ENCODE data around the gene UFD1. TPM values are rescaled to one million over a fixed set of nuclear protein-coding genes. Genes with fewer than 3 reads are reported as not detected.

Gene UFD1
- polyA plus RNA-seq, 1 experiment: 135 TPM

DNA sequence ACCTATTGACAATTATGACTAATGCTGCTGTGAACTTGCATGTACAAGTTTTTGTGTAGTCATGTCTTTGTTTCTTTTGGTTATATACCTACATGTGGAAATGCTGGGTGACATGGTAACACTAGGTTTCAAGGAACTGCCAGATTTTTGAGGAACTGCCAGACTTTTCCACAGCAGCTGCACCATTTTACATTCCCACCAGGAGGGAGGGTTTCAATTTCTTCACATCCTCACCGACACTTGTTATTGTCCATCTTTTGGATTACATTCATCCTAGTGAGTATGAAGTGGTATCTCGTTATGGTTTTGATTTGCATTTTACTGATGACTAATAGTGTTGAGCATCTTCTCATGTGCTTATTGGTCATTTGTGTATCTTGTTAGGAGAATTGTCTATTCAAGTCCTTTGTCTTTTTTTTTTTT is 31.9 kb upstream of the UFD1 start:
- ChIA-PET CTCF (no interaction called here), POLR2A (no interaction called here)
- no peak for DNase-seq (ENCODE audit: low read depth)
- H3K27me3 ChIP-seq (ENCODE audit: control insufficient read depth, insufficient read depth, low read length): no peaks in the 10 kb centered on the region
- TF ChIP-seq, protein P1, sequence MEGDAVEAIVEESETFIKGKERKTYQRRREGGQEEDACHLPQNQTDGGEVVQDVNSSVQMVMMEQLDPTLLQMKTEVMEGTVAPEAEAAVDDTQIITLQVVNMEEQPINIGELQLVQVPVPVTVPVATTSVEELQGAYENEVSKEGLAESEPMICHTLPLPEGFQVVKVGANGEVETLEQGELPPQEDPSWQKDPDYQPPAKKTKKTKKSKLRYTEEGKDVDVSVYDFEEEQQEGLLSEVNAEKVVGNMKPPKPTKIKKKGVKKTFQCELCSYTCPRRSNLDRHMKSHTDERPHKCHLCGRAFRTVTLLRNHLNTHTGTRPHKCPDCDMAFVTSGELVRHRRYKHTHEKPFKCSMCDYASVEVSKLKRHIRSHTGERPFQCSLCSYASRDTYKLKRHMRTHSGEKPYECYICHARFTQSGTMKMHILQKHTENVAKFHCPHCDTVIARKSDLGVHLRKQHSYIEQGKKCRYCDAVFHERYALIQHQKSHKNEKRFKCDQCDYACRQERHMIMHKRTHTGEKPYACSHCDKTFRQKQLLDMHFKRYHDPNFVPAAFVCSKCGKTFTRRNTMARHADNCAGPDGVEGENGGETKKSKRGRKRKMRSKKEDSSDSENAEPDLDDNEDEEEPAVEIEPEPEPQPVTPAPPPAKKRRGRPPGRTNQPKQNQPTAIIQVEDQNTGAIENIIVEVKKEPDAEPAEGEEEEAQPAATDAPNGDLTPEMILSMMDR (IDR thresholded peaks at IDR 0.05; ENCODE audit: insufficient read depth, low read depth, low read length): no peak
- no peak overlapping the region for H3K4me3 ChIP-seq (ENCODE audit: low read depth, low read length)
- peaks cover under 1% of the 10 kb centered on the region; the same call in 1 of the 2 replicates for H3K36me3 ChIP-seq (ENCODE audit: control insufficient read depth, insufficient read depth, low read length)

DNA sequence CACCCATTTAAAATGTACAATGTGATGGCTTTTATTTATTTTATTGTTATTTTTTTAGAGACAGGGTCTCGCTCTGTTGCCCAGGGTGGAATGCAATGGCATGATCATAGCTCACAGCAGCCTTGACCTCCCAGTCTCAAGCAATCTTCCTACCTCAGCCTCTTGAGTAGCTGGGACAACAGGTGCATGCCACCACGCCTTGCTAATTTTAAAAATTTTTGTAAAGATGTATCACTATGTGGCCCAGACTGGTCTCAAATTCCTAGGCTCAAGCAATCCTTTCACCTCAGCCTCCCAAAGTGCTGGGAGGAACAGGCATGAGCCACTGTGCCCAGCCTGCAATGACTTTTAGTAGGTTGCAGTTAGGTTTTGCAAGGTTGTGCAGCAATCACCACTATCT is 30.9 kb upstream of the UFD1 start:
- ChIA-PET POLR2A (no interaction called here), CTCF (no interaction called here)
- no peak overlapping the region for H3K4me3 ChIP-seq (ENCODE audit: low read depth, low read length)
- H3K27me3 ChIP-seq (ENCODE audit: control insufficient read depth, insufficient read depth, low read length): no peaks in the 10 kb centered on the region
- TF ChIP-seq, protein P1 (IDR thresholded peaks at IDR 0.05; ENCODE audit: insufficient read depth, low read depth, low read length): no peak
- DNase-seq (ENCODE audit: low read depth): no peak
- no peaks in the 10 kb centered on the region; the same call in 1 of the 2 replicates for H3K36me3 ChIP-seq (ENCODE audit: control insufficient read depth, insufficient read depth, low read length)

DNA sequence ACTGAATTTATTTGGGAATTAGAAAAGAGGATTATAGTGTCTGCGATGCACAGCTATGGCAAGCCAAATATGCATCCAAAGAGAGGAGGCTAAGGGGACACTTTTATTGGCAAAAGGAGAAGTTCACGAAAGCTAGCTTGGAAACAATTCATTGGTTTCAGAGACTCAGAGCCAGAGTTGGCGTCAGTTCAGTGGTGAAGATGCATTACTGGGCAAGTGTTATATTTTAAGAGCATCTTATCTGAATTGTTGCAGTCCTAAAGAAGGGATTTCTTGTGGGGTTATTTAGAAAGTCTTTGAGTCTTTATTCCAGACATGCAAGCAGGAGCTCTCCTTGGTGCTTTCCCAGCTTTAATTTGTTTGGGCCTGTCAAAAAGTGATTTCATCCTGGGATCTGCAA is 30.2 kb upstream of the UFD1 start:
- CTCF ChIA-PET: no interaction called here
- Histone ChIP-seq H3K4me3 (ENCODE audit: low read depth, low read length) (no peak overlapping the region), H3K27me3 (ENCODE audit: control insufficient read depth, insufficient read depth, low read length) (no peaks in the 10 kb centered on the region), H3K36me3 (ENCODE audit: control insufficient read depth, insufficient read depth, low read length) (no peaks in the 10 kb centered on the region; the same call in 1 of the 2 replicates)
- no peak for DNase-seq (ENCODE audit: low read depth)
- POLR2A ChIA-PET: no interaction called here
- TF ChIP-seq, protein P1 (IDR thresholded peaks at IDR 0.05; ENCODE audit: insufficient read depth, low read depth, low read length): no peak

DNA sequence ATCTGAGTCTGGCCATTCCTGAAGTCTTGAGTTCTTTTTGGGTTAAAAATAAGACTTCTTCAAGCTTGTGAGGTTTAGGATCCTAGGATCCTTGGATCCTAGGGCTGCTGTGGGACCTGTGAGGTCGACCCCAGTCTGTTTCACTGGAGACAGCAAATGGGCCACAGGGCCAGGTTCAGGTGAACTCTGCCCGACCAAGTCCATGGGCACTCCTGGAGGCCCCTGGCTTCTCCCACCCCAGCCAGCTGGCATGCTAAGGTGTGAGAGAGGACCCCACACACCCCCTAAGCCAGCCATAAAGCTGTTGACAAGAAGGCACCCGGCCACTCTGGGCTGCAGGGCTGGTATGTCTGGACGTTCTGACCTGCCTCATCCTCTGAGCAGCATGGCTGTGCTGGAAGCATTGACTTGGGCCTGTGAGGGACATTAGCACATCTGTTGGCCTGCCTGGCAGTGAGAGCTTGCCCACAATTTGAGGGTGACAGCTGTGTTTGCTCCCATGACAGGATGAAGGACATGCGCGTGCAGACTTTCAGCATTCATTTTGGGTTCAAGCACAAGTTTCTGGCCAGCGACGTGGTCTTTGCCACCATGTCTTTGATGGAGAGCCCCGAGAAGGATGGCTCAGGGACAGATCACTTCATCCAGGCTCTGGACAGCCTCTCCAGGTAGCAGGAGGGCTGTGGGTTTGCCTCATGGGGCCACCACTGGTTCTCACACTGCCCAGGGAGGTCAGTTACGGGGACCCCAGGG is 29.2 kb upstream of the UFD1 start:
- TF ChIP-seq, protein P1 (IDR thresholded peaks at IDR 0.05; ENCODE audit: insufficient read depth, low read depth, low read length): no peak
- no peaks in the 10 kb centered on the region for H3K27me3 ChIP-seq (ENCODE audit: control insufficient read depth, insufficient read depth, low read length)
- ChIA-PET POLR2A (no interaction called here), CTCF (no interaction called here)
- H3K4me3 ChIP-seq (ENCODE audit: low read depth, low read length): no peak overlapping the region
- DNase-seq (ENCODE audit: low read depth): no peak
- no peaks in the 10 kb centered on the region; the same call in 1 of the 2 replicates for H3K36me3 ChIP-seq (ENCODE audit: control insufficient read depth, insufficient read depth, low read length)

DNA sequence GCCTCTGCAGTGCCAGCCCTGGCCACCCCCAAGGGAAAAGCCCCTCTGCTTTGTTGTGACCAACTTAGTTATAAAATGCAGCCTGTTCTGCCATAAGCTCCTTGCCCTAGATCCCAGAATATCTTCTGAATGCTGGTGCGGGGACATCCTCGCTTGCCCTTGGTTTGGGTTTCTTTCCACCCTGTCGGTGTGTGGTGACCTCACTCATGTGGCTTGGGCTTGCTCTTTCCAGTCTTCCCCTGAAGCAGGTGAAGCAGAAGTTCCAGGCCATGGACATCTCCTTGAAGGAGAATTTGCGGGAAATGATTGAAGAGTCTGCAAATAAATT is 28.5 kb upstream of the UFD1 start:
- ChIA-PET CTCF (no interaction called here), POLR2A (no interaction called here)
- no peaks in the 10 kb centered on the region; the same call in 1 of the 2 replicates for H3K36me3 ChIP-seq (ENCODE audit: control insufficient read depth, insufficient read depth, low read length)
- H3K27me3 ChIP-seq (ENCODE audit: control insufficient read depth, insufficient read depth, low read length): no peaks in the 10 kb centered on the region
- DNase-seq (ENCODE audit: low read depth): no peak
- TF ChIP-seq, protein P1 (IDR thresholded peaks at IDR 0.05; ENCODE audit: insufficient read depth, low read depth, low read length): no peak
- no peak overlapping the region for H3K4me3 ChIP-seq (ENCODE audit: low read depth, low read length)
